Measurements from ENCODE around the gene TOPBP1.
"Not testable (repeated sequence)": the region's sequence is repeated elsewhere in the genome, so short reads cannot be mapped to it uniquely, and the experiment has no call there.

The TOPBP1 gene

GRCh38 chr3:133661454-133662277 is at the start of gene TOPBP1:
TSS of gene TOPBP1 (minus strand) at chr3:133661941. CDS start at chr3:133661127, 814 bp downstream.
- DNase-seq (ENCODE audit: extremely low read depth in 1 of 2, low read depth in 1 of 2), result peak; percentile 59 to 74

GRCh38 chr3:133711013-133711412 is 49.3 kb upstream of the TOPBP1 start:
- DNase-seq (ENCODE audit: extremely low read depth in 1 of 2, low read depth in 1 of 2), result no peak

GRCh38 chr3:133709139-133709750 is 47.5 kb upstream of the TOPBP1 start:
- no peak for DNase-seq (ENCODE audit: extremely low read depth in 1 of 2, low read depth in 1 of 2)

- DNase-seq (ENCODE audit: extremely low read depth in 1 of 2, low read depth in 1 of 2), result no peak
Observed at GRCh38 chr3:133706033-133706432, 44.3 kb upstream of the TOPBP1 start.

- DNase-seq (ENCODE audit: extremely low read depth in 1 of 2, low read depth in 1 of 2), result no peak
Observed at GRCh38 chr3:133703915-133704314, 42.2 kb upstream of the TOPBP1 start.

GRCh38 chr3:133701435-133702358 is 40.0 kb upstream of the TOPBP1 start:
- DNase-seq (ENCODE audit: extremely low read depth in 1 of 2, low read depth in 1 of 2), result no peak

- no peak for DNase-seq (ENCODE audit: extremely low read depth in 1 of 2, low read depth in 1 of 2)
Observed at GRCh38 chr3:133700351-133700750, 38.6 kb upstream of the TOPBP1 start.

GRCh38 chr3:133699903-133700302 is 38.2 kb upstream of the TOPBP1 start:
- no peak for DNase-seq (ENCODE audit: extremely low read depth in 1 of 2, low read depth in 1 of 2)

- DNase-seq (ENCODE audit: extremely low read depth in 1 of 2, low read depth in 1 of 2), result no peak
Observed at GRCh38 chr3:133699467-133699866, 37.7 kb upstream of the TOPBP1 start.

GRCh38 chr3:133697960-133698359 is 36.2 kb upstream of the TOPBP1 start:
- no peak for DNase-seq (ENCODE audit: extremely low read depth in 1 of 2, low read depth in 1 of 2)

GRCh38 chr3:133695560-133696171 is 33.9 kb upstream of the TOPBP1 start:
- no peak for DNase-seq (ENCODE audit: extremely low read depth in 1 of 2, low read depth in 1 of 2)

- DNase-seq (ENCODE audit: extremely low read depth in 1 of 2, low read depth in 1 of 2), result no peak
Observed at GRCh38 chr3:133694288-133695268, 32.8 kb upstream of the TOPBP1 start.

GRCh38 chr3:133693821-133694220 is 32.1 kb upstream of the TOPBP1 start:
- no peak for DNase-seq (ENCODE audit: extremely low read depth in 1 of 2, low read depth in 1 of 2)

- no peak for DNase-seq (ENCODE audit: extremely low read depth in 1 of 2, low read depth in 1 of 2)
Observed at GRCh38 chr3:133692759-133693158, 31.0 kb upstream of the TOPBP1 start.

- no peak for DNase-seq (ENCODE audit: extremely low read depth in 1 of 2, low read depth in 1 of 2)
Observed at GRCh38 chr3:133691273-133692107, 29.7 kb upstream of the TOPBP1 start.

GRCh38 chr3:133677993-133678392 is 16.3 kb upstream of the TOPBP1 start:
- not testable (repeated sequence) for DNase-seq (ENCODE audit: extremely low read depth in 1 of 2, low read depth in 1 of 2)

GRCh38 chr3:133676336-133677118 is 14.8 kb upstream of the TOPBP1 start:
- no peak for DNase-seq (ENCODE audit: extremely low read depth in 1 of 2, low read depth in 1 of 2)
